Tibial nerve (tissue), 4 donors: ENCODE measurements around the gene PACSIN2. TPM values are rescaled to one million over a fixed set of nuclear protein-coding genes. Genes with fewer than 3 reads are reported as not detected.

Experiments used
- DNase-seq, 2 donors: peaks; one replicate each; pipeline ENCODE4 v3.0.0-alpha.2; 2019; ENCODE audit warnings: low spot score in 2 of 2
- H3K27ac ChIP-seq, 4 donors: fragments of 200-600 bp; sonication (generic) in 3 of 4; one replicate each; pipeline ENCODE4 v1.5.1; 2017 to 2019; ENCODE audit warnings: mild to moderate bottlenecking in 1 of 4
- H3K27me3 ChIP-seq, 2 donors: fragments of 200-600 bp; sonication (generic) in 1 of 2; one replicate each; pipeline versions ENCODE4 v1.5.1 to v1.6.0; 2017 to 2019
- H3K36me3 ChIP-seq, 3 donors: fragments of 200-600 bp; sonication (generic); one replicate each; pipeline ENCODE4 v1.5.1; 2018 to 2019
- H3K4me1 ChIP-seq, 4 donors: fragments of 200-600 bp; sonication (generic) in 3 of 4; one replicate each; pipeline ENCODE4 v1.5.1; 2017 to 2019
- H3K4me3 ChIP-seq, 4 donors: fragments of 200-600 bp; sonication (generic) in 3 of 4; one replicate each; pipeline ENCODE4 v1.5.1; 2017 to 2019; ENCODE audit warnings: mild to moderate bottlenecking in 1 of 4, moderate library complexity in 1 of 4
- H3K9me3 ChIP-seq, 4 donors: fragments of 200-600 bp; sonication (generic) in 3 of 4; one replicate each; pipeline ENCODE4 v1.5.1; 2017 to 2019
- EP300 ChIP-seq, 2 donors: sonication (generic); formaldehyde crosslinking; IDR thresholded peaks; one replicate each; pipeline ENCODE4 v1.6.1; 2017; ENCODE audit warnings: antibody characterized with exemption in 2 of 2, mild to moderate bottlenecking in 1 of 2
- POLR2A ChIP-seq, 2 donors: fragments of 450-650 bp; IDR thresholded peaks; one replicate each; pipeline ENCODE4 v1.6.1; 2017; ENCODE audit warnings: antibody characterized with exemption in 2 of 2, mild to moderate bottlenecking in 2 of 2, moderate library complexity in 2 of 2
- WGBS, 2 donors: methylation state at CpG; one replicate each; pipeline ENCODE4 v1.1.5; 2018; 5-methylcytosine and 5-hydroxymethylcytosine counted together
- total RNA-seq, 4 donors: library from RNA; depleted of rRNA; stranded (reverse); fragments of >200 nt; gene quantifications; one replicate each; pipeline ENCODE4 v1.1.0, GENCODE V29; 2016
- TF ChIP-seq, protein P1 (sequence below), 5 experiments: fragments of 200-600 bp in 3 of 5; fragments of 450-650 bp in 2 of 5; sonication (generic) in 3 of 5; IDR thresholded peaks; one replicate each; pipeline ENCODE4 v1.5.1; 2016 to 2019; ENCODE audit warnings: antibody characterized with exemption in 5 of 5, mild to moderate bottlenecking in 3 of 5, moderate library complexity in 2 of 5

Gene PACSIN2
- total RNA-seq, 4 donors from 2014 or later, result 45.9 to 78.2 (median 59.0) TPM

DNA sequence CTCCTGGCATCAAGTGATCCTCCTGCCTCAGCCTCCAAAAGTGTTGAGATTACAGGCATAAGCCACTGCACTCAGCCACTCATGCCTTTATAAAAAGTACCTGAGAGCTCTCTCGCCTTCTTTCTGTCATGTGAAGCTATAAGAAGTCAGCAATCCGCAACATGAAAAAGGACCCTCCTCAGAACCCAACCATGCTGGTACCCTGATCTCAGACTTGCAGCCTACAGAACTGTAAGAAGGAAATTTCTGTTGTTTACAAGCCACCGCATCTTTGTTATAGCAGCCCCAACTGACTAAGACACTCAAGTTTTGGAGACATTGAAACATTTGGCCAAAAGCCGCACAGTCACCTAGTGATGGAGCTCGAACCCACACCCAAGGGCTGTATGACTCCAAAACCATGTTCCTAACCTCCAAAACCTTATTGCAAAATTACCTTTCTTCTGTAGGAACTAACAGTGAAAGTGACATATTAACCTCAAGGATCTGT is 8.9 kb downstream of the PACSIN2 start:
- no peak overlapping the region for H3K4me3 ChIP-seq
- peaks cover 0 to 59% (median 13%) of the 10 kb centered on the region in 4 donors for H3K4me1 ChIP-seq
- H3K27me3 ChIP-seq, result no peaks in the 10 kb centered on the region
- no peak for DNase-seq
- no peak overlapping the region for H3K27ac ChIP-seq
- TF ChIP-seq, protein P1, sequence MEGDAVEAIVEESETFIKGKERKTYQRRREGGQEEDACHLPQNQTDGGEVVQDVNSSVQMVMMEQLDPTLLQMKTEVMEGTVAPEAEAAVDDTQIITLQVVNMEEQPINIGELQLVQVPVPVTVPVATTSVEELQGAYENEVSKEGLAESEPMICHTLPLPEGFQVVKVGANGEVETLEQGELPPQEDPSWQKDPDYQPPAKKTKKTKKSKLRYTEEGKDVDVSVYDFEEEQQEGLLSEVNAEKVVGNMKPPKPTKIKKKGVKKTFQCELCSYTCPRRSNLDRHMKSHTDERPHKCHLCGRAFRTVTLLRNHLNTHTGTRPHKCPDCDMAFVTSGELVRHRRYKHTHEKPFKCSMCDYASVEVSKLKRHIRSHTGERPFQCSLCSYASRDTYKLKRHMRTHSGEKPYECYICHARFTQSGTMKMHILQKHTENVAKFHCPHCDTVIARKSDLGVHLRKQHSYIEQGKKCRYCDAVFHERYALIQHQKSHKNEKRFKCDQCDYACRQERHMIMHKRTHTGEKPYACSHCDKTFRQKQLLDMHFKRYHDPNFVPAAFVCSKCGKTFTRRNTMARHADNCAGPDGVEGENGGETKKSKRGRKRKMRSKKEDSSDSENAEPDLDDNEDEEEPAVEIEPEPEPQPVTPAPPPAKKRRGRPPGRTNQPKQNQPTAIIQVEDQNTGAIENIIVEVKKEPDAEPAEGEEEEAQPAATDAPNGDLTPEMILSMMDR (IDR thresholded peaks at IDR 0.05), result no peak
- TF ChIP-seq POLR2A (IDR thresholded peaks at IDR 0.05), result no peak
- no peak for TF ChIP-seq EP300 (IDR thresholded peaks at IDR 0.05)
- H3K36me3 ChIP-seq, result no peaks in the 10 kb centered on the region
- WGBS, 2 donors, result 96 to 98% methylated on average over 5 of the region's 5 CpGs
- no peaks in the 10 kb centered on the region for H3K9me3 ChIP-seq

DNA sequence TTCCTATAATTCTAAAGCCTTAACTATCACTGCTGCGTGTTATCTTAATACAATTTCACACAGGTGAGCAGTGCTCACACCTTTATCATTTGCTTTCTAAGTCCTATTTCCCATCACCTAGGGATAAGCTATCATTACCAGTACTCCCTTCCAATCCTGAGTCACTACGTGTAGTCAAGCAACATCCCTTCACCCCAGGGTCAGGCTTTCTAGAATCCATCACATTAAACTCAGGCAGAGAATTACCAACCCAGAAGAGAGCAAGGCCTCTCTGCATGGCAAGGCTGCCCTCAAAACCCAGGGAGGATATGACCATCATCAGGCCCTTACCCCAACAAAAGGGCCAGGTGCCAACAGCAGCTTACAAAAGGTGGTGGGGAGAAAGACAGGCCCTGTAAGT is 9.8 kb downstream of the PACSIN2 start:
- no peak for DNase-seq
- Histone ChIP-seq H3K4me1 (peaks cover 0 to 68% (median 15%) of the 10 kb centered on the region in 4 donors), H3K36me3 (no peaks in the 10 kb centered on the region), H3K4me3 (no peak overlapping the region), H3K9me3 (no peaks in the 10 kb centered on the region), H3K27me3 (no peaks in the 10 kb centered on the region), H3K27ac (no peak overlapping the region)
- WGBS, 2 donors, result 65 to 71% methylated on average over 2 of the region's 2 CpGs
- TF ChIP-seq POLR2A (IDR thresholded peaks at IDR 0.05) (no peak), EP300 (IDR thresholded peaks at IDR 0.05) (no peak)
- TF ChIP-seq, protein P1 (IDR thresholded peaks at IDR 0.05), result no peak

DNA sequence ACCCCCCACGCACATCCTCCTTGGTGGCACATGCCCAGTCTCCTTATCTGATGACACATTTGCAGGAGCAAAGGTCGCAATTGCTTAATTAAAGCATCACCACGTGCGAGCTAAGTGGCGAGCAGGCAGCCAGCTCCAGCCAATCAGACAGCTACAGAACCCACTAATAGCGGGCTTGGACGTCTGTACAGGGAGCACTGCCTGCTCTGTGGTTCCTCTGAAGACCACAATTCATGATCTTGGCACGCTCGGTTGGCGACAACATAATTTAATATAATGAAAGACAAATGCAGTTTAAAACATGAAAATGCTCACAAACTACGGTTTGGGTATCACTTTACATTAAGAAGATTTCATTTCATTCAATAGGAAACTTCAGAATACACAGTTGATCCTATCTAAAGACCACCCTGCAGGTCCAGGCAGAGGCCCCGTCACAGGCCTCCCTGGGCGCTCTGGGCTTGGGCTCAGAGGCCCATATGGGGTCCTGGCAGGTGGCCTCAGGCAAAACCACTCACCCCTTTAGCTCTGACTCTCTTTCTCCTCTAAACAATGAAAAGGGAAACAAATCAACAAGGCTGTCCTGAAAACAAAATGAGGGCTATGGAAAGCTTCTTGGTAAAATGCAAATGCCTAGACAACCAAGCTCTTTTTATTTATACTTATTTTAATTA is 10.4 kb downstream of the PACSIN2 start:
- H3K4me1 ChIP-seq, result peaks cover 0 to 74% (median 15%) of the 10 kb centered on the region in 4 donors
- no peak for DNase-seq

DNA sequence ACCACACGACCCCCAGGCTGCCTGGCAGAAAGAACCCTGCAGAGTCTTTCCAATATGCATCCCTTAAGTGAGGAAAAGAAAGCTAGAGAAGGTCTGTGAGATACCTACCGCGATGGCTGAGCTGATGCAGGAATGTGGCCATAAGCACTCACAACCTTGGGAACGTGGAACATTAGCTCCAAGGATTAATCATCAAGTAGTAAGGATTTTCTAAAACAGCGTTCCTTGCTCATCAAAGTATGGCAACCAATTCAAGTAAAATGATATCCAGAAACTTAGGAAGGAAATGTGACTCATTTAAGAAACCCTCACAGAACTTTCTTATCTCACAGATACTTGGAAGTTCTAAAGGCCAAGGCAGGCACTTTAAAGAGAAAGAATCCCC is 12.8 kb downstream of the PACSIN2 start:
- Histone ChIP-seq H3K36me3 (peaks cover 0 to 4% (median 0%) of the 10 kb centered on the region in 3 donors), H3K4me3 (no peak overlapping the region), H3K27ac (peak overlapping the region in 1 of 4 donors; percentile 25), H3K27me3 (no peaks in the 10 kb centered on the region), H3K4me1 (peaks cover 0 to 68% (median 17%) of the 10 kb centered on the region in 4 donors), H3K9me3 (peaks cover 0 to 8% (median 0%) of the 10 kb centered on the region in 4 donors)
- TF ChIP-seq, protein P1 (IDR thresholded peaks at IDR 0.05), result no peak
- TF ChIP-seq POLR2A (IDR thresholded peaks at IDR 0.05) (no peak), EP300 (IDR thresholded peaks at IDR 0.05) (no peak)
- DNase-seq, result no peak
- 48 to 60% methylated on average over 5 of the region's 5 CpGs for WGBS, 2 donors

More for the DNA sequence above, 10.4 kb downstream of the PACSIN2 start:
- Histone ChIP-seq H3K4me3 (no peak overlapping the region), H3K27ac (no peak overlapping the region), H3K9me3 (no peaks in the 10 kb centered on the region), H3K27me3 (no peaks in the 10 kb centered on the region), H3K36me3 (no peaks in the 10 kb centered on the region)
- WGBS, 2 donors, result 67 to 77% methylated on average over 13 of the region's 13 CpGs
- TF ChIP-seq, protein P1 (IDR thresholded peaks at IDR 0.05), result no peak
- TF ChIP-seq POLR2A (IDR thresholded peaks at IDR 0.05), result no peak
- TF ChIP-seq EP300 (IDR thresholded peaks at IDR 0.05), result no peak
